ENCODE measurements around the gene HPRT1.
A peak's percentile ranks its signal among the peaks of the same experiment; 100 is the strongest.

The HPRT1 gene

GRCh38 chrX:134528960-134529359 lies 69.0 kb downstream of the HPRT1 start:
- Histone ChIP-seq H3K9ac (peak overlapping the region; percentile 8; the same call in 1 of the 2 replicates), H3K27me3 (ENCODE audit: insufficient read depth, low read depth) (no peaks in the 10 kb centered on the region), H4K20me1 (ENCODE audit: insufficient read depth) (no peaks in the 10 kb centered on the region), H3K27ac (peak overlapping the region; percentile 45), H3K79me2 (ENCODE audit: insufficient read depth, low read depth) (no peaks in the 10 kb centered on the region), H3K4me2 (peak overlapping the region; percentile 31), H3K36me3 (ENCODE audit: insufficient read depth) (no peaks in the 10 kb centered on the region), H2AFZ (ENCODE audit: low read depth) (peak overlapping the region; percentile 16; the same call in 1 of the 2 replicates), H3K4me1 (ENCODE audit: low read depth, poor library complexity, severe bottlenecking) (peaks cover 50% of the 10 kb centered on the region), H3K4me3 (IDR thresholded peaks at IDR 0.05; ENCODE audit: insufficient read depth, low read depth, low read length) (no peak overlapping the region)
- TF ChIP-seq, protein P1, sequence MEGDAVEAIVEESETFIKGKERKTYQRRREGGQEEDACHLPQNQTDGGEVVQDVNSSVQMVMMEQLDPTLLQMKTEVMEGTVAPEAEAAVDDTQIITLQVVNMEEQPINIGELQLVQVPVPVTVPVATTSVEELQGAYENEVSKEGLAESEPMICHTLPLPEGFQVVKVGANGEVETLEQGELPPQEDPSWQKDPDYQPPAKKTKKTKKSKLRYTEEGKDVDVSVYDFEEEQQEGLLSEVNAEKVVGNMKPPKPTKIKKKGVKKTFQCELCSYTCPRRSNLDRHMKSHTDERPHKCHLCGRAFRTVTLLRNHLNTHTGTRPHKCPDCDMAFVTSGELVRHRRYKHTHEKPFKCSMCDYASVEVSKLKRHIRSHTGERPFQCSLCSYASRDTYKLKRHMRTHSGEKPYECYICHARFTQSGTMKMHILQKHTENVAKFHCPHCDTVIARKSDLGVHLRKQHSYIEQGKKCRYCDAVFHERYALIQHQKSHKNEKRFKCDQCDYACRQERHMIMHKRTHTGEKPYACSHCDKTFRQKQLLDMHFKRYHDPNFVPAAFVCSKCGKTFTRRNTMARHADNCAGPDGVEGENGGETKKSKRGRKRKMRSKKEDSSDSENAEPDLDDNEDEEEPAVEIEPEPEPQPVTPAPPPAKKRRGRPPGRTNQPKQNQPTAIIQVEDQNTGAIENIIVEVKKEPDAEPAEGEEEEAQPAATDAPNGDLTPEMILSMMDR (conservative IDR thresholded peaks at IDR 0.05; ENCODE audit: low read depth, low read length), result no peak

GRCh38 chrX:134529481-134529880 lies 69.5 kb downstream of the HPRT1 start:
- peak overlapping the region; percentile 31 for H3K4me2 ChIP-seq
- TF ChIP-seq, protein P1 (conservative IDR thresholded peaks at IDR 0.05; ENCODE audit: low read depth, low read length), result no peak
- H3K9ac ChIP-seq, result no peak overlapping the region; the same call in 1 of the 2 replicates
- H3K79me2 ChIP-seq (ENCODE audit: insufficient read depth, low read depth), result no peaks in the 10 kb centered on the region
- no peaks in the 10 kb centered on the region for H3K36me3 ChIP-seq (ENCODE audit: insufficient read depth)
- peaks cover 48% of the 10 kb centered on the region for H3K4me1 ChIP-seq (ENCODE audit: low read depth, poor library complexity, severe bottlenecking)
- H2AFZ ChIP-seq (ENCODE audit: low read depth), result 0 out of 2 replicates have a peak overlapping the region, but pooled peaks have one; percentile 16
- no peaks in the 10 kb centered on the region for H4K20me1 ChIP-seq (ENCODE audit: insufficient read depth)
- H3K27ac ChIP-seq, result peak overlapping the region; percentile 45; the same call in 1 of the 2 replicates
- no peaks in the 10 kb centered on the region for H3K27me3 ChIP-seq (ENCODE audit: insufficient read depth, low read depth)
- H3K4me3 ChIP-seq (IDR thresholded peaks at IDR 0.05; ENCODE audit: insufficient read depth, low read depth, low read length), result no peak overlapping the region

GRCh38 chrX:134530845-134531244 lies 70.9 kb downstream of the HPRT1 start:
- Histone ChIP-seq H3K79me2 (ENCODE audit: insufficient read depth, low read depth) (no peaks in the 10 kb centered on the region), H2AFZ (ENCODE audit: low read depth) (no peak overlapping the region), H3K9ac (no peak overlapping the region), H3K4me3 (IDR thresholded peaks at IDR 0.05; ENCODE audit: insufficient read depth, low read depth, low read length) (no peak overlapping the region), H4K20me1 (ENCODE audit: insufficient read depth) (no peaks in the 10 kb centered on the region), H3K4me2 (no peak overlapping the region), H3K36me3 (ENCODE audit: insufficient read depth) (no peaks in the 10 kb centered on the region), H3K4me1 (ENCODE audit: low read depth, poor library complexity, severe bottlenecking) (peaks cover 34% of the 10 kb centered on the region), H3K27ac (no peak overlapping the region), H3K27me3 (ENCODE audit: insufficient read depth, low read depth) (no peaks in the 10 kb centered on the region)
- TF ChIP-seq, protein P1 (conservative IDR thresholded peaks at IDR 0.05; ENCODE audit: low read depth, low read length), result no peak

DNA sequence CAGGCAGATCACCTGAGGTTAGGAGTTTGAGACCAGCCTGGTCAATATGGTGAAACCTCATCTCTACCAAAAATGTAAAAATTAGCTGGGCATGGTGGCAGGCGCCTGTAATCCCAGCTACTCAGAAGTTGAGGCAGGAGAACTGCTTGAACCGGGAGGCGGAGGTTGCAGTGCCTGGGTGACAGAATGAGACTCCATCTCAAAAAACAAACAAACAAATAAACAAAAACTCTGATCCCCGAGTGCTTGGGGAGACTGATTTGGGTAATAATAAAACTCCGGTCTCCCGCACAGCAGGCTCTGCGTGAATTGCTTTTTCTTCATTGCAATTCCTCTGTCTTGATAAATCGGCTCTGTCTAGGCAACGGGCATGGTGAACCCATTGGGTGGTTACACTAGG lies 73.4 kb downstream of the HPRT1 start:
- Histone ChIP-seq H3K36me3 (ENCODE audit: insufficient read depth) (no peaks in the 10 kb centered on the region), H4K20me1 (ENCODE audit: insufficient read depth) (no peaks in the 10 kb centered on the region), H2AFZ (ENCODE audit: low read depth) (no peak overlapping the region), H3K79me2 (ENCODE audit: insufficient read depth, low read depth) (no peaks in the 10 kb centered on the region), H3K4me1 (ENCODE audit: low read depth, poor library complexity, severe bottlenecking) (peaks cover 22% of the 10 kb centered on the region), H3K9ac (no peak overlapping the region), H3K4me3 (IDR thresholded peaks at IDR 0.05; ENCODE audit: insufficient read depth, low read depth, low read length) (no peak overlapping the region), H3K27ac (no peak overlapping the region), H3K27me3 (ENCODE audit: insufficient read depth, low read depth) (no peaks in the 10 kb centered on the region), H3K4me2 (no peak overlapping the region)
- TF ChIP-seq, protein P1 (conservative IDR thresholded peaks at IDR 0.05; ENCODE audit: low read depth, low read length), result no peak

Measured in KMS-11 (cell line).